ENCODE results near the gene MMUT. TPM values are rescaled to one million over a fixed set of nuclear protein-coding genes. Genes with fewer than 3 reads are reported as not detected.
"Not testable (repeated sequence)": the region's sequence is repeated elsewhere in the genome, so short reads cannot be mapped to it uniquely, and the experiment has no call there.

The MMUT gene
- total RNA-seq, 1 donor from 2014 or later: 38.3 TPM

DNA sequence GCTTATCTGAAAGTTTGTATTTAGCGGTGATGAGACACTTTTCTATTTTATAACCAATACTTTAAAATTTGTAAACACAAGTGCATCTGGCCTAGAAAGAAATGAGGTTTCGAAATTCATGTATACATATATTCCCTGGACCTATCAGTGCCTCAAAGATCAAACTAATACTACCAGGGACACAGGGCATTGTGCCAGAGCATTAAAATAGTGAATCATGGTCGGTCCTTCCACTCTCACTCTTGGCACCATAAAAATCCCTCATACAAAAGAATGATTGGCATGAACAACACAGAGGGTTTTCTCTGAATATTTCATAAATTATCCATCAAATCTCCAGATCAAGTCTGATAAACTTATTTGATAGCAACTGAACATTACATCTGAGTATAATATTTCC is 62.0 kb downstream of the MMUT start:
- no peaks in the 10 kb centered on the region for H3K4me1 ChIP-seq
- DNase-seq: no peak
- no peak overlapping the region for H3K27ac ChIP-seq (replicated peaks)
- H3K36me3 ChIP-seq: no peaks in the 10 kb centered on the region
- H3K27me3 ChIP-seq (ENCODE audit: low read depth): no peaks in the 10 kb centered on the region
- TF ChIP-seq, protein P1, sequence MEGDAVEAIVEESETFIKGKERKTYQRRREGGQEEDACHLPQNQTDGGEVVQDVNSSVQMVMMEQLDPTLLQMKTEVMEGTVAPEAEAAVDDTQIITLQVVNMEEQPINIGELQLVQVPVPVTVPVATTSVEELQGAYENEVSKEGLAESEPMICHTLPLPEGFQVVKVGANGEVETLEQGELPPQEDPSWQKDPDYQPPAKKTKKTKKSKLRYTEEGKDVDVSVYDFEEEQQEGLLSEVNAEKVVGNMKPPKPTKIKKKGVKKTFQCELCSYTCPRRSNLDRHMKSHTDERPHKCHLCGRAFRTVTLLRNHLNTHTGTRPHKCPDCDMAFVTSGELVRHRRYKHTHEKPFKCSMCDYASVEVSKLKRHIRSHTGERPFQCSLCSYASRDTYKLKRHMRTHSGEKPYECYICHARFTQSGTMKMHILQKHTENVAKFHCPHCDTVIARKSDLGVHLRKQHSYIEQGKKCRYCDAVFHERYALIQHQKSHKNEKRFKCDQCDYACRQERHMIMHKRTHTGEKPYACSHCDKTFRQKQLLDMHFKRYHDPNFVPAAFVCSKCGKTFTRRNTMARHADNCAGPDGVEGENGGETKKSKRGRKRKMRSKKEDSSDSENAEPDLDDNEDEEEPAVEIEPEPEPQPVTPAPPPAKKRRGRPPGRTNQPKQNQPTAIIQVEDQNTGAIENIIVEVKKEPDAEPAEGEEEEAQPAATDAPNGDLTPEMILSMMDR (IDR thresholded peaks at IDR 0.05; ENCODE audit: borderline replicate concordance): no peak
- no peak overlapping the region for H3K4me3 ChIP-seq
- H3K9me3 ChIP-seq (replicated peaks): peaks cover 9% of the 10 kb centered on the region
- intact Hi-C loops (cut with micrococcal nuclease): no loop called here

DNA sequence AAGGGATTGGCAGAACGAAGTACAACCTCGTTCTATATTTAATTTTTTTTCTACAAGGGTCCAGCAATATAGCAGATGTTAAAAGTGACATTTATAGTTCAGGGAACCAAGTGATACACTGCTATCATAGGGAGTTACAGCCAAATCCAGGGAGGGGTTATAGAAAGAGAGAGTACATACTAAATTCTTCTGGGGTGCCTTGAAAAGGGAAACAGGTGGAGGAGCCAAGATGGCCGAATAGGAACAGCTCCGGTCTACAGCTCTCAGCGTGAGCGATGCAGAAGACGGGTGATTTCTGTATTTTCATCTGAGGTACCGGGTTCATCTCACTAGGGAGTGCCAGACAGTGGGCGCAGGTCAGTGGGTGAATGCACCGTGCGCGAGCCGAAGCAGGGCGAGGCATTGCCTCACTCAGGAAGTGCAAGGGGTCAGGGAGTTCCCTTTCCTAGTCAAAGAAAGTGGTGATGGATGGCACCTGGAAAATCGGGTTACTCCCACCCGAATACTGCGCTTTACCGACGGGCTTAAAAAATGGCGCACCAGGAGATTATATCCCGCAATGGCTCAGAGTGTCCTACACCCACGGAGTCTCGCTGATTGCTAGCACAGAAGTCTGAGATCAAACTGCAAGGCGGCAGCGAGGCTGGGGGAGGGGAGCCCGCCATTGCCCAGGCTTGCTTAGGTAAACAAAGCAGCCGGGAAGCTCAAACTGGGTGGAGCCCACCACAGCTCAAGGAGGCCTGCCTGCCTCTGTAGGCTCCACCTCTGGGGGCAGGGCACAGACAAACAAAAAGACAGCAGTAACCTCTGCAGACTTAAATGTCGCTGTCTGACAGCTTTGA is 76.2 kb downstream of the MMUT start:
- H3K27me3 ChIP-seq (ENCODE audit: low read depth); H3K4me3 ChIP-seq; H3K36me3 ChIP-seq; H3K9me3 ChIP-seq (replicated peaks); intact Hi-C loops (cut with micrococcal nuclease); DNase-seq; H3K27ac ChIP-seq (replicated peaks); H3K4me1 ChIP-seq: not testable (repeated sequence)

DNA sequence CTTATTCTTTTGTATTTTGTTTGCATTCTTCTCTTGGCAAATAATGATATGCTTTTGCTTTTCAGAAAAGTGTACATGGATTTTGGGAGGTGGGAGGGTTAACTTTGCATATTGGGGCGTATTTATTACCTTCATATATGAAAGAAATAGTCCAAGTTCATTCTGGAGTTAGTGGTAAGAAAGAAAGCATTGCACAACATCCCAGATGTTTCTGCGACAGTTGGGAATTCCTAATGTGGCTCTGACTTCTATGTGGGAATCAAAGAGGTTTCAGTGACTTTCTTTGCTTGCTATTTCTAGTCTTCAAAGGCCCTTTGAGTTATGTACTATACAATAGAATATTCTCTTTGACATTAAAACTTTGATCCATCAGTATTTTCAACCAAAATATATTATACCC is 78.1 kb downstream of the MMUT start:
- Histone ChIP-seq H3K27ac (replicated peaks) (no peak overlapping the region), H3K27me3 (ENCODE audit: low read depth) (no peaks in the 10 kb centered on the region), H3K4me1 (no peaks in the 10 kb centered on the region), H3K36me3 (no peaks in the 10 kb centered on the region), H3K9me3 (replicated peaks) (peaks cover 9% of the 10 kb centered on the region), H3K4me3 (no peak overlapping the region)
- TF ChIP-seq, protein P1 (IDR thresholded peaks at IDR 0.05; ENCODE audit: borderline replicate concordance): no peak
- no peak for DNase-seq
- intact Hi-C loops (cut with micrococcal nuclease): no loop called here

Other genes starting within 250 kb of the MMUT start
- 6.0 TPM for gene CENPQ, start 117 bp upstream of the MMUT start, total RNA-seq
- not detected for gene GLYATL3, start 36.7 kb upstream of the MMUT start, total RNA-seq
- 0.41 TPM for gene C6orf141, start 87.4 kb upstream of the MMUT start, total RNA-seq
- 0.44 TPM for gene RHAG, start 173.6 kb upstream of the MMUT start, total RNA-seq

All from left ventricle myocardium inferior (tissue), 1 donor.